Pancreas (tissue), 10 donors: ENCODE measurements around the gene UBE4A. TPM values are rescaled to one million over a fixed set of nuclear protein-coding genes. Genes with fewer than 3 reads are reported as not detected.

Source experiments
- ATAC-seq, 4 donors: fragments of 200-7000 bp; cut with Tn5 transposase; one replicate each; pipeline versions ENCODE4 v1.8.0 to v1.9.1; 2020; ENCODE audit warnings: mild to moderate bottlenecking in 4 of 4, moderate library complexity in 4 of 4
- DNase-seq, 6 donors: peaks; one replicate each; pipeline ENCODE4 v3.0.0-alpha.2; 2020
- FAIRE-seq: peaks from 2 replicates; lab custom pipeline; 2012; peaks lifted over from hg19 to GRCh38; lab: Jason Lieb, UNC
- H3K27ac ChIP-seq, 4 donors: fragments of 200-600 bp; sonication (generic); 1 replicate in 3 of 4; 2 replicates in 1 of 4; pipeline versions ENCODE4 v1.5.0 to v1.8.0; 2020
- H3K27me3 ChIP-seq, 4 donors: fragments of 200-600 bp; one replicate each; pipeline ENCODE4 v1.8.0; 2021
- H3K36me3 ChIP-seq, 3 donors: fragments of 200-600 bp; sonication (generic) in 1 of 3; one replicate each; pipeline versions ENCODE4 v1.5.0 to v1.8.0; 2020 to 2021
- H3K4me1 ChIP-seq, 3 donors: fragments of 200-600 bp; one replicate each; pipeline ENCODE4 v1.8.0; 2021
- H3K4me3 ChIP-seq, 4 donors: fragments of 200-600 bp; sonication (generic) in 2 of 4; one replicate each; pipeline versions ENCODE4 v1.5.0 to v1.8.0; 2020 to 2021
- H3K9me3 ChIP-seq, 4 donors: fragments of 200-600 bp; one replicate each; pipeline ENCODE4 v1.8.0; 2021
- CTCF ChIP-seq, 4 donors: fragments of 200-600 bp; sonication (generic) in 3 of 4; IDR thresholded peaks; one replicate each; pipeline versions ENCODE4 v1.5.0 to v1.8.0; 2021; ENCODE audit warnings: antibody characterized with exemption in 4 of 4
- WGBS, 2 donors: extraction: QIAGEN DNeasy Blood & Tissue Kit; methylation state at CpG; one replicate each; pipeline ENCODE4 v1.1.7; 2013; 5-methylcytosine and 5-hydroxymethylcytosine counted together
- intact Hi-C, 3 donors: fragments of 100-400 bp; cut with DNase I; formaldehyde crosslinking; loops; one replicate each; pipeline versions ENCODE4 v1.11.1 to v1.14.2; 2022
- polyA plus RNA-seq, 2 donors: library from polyadenylated mRNA; stranded (reverse); fragments of 200-250 nt; gene quantifications; one replicate each; pipeline ENCODE4 v1.2.3, GENCODE V29; 2013
- total RNA-seq, 6 donors: library from RNA; stranded (reverse); fragmentation: NEBNext Ultra II Directional in 4 of 6; extraction: Animal tissue kit (Norgen Biotek cat#: 25700) in 4 of 6; gene quantifications; one replicate each; pipeline versions ENCODE4 v1.2.1 to v1.2.4, GENCODE V29; 2021 to 2023
- donor health status: healthy with polysubstance abuse.
- donor health status: DM: no; HTN: no; CAD: no; lungs with moderate emphysema.
- donor health status: DM: no; HTN: no; CAD: no.
- donor health status: control.
- donor health status: control.
- donor health status: Bipolar disorder and iron deficiency.
- donor health status: DM: yes; HTN: yes; CAD: no.
- donor health status: DM: no; HTN: no; CAD: no.
- donor health status: DM: no; HTN: no; CAD: no.
- donor health status: DM: yes; HTN: yes; CAD: no.

Gene UBE4A
- total and polyA plus RNA-seq, 8 donors, result 14.2 to 28.9 (median 21.0) TPM

- no peak for FAIRE-seq
- intact Hi-C loops, result no loop called here
- no peak for ATAC-seq
- no peak for TF ChIP-seq CTCF (IDR thresholded peaks at IDR 0.05)
- Histone ChIP-seq H3K27ac (no peak overlapping the region), H3K4me1 (no peaks in the 10 kb centered on the region), H3K36me3 (peaks cover 3 to 76% (median 25%) of the 10 kb centered on the region in 3 donors), H3K4me3 (no peak overlapping the region), H3K9me3 (no peaks in the 10 kb centered on the region), H3K27me3 (no peaks in the 10 kb centered on the region)
- DNase-seq, result no peak
Observed at GRCh38 chr11:118375978-118376377, 16.6 kb downstream of the UBE4A start.

- intact Hi-C loops, result no loop called here
- Histone ChIP-seq H3K27me3 (no peaks in the 10 kb centered on the region), H3K4me3 (no peak overlapping the region), H3K36me3 (peaks cover 3 to 76% (median 21%) of the 10 kb centered on the region in 3 donors), H3K9me3 (no peaks in the 10 kb centered on the region), H3K27ac (no peak overlapping the region), H3K4me1 (no peaks in the 10 kb centered on the region)
- ATAC-seq (no peak), FAIRE-seq (no peak), DNase-seq (no peak)
- TF ChIP-seq CTCF (IDR thresholded peaks at IDR 0.05), result no peak
- WGBS, 2 donors, result 85 to 93% methylated on average over 4 of the region's 4 CpGs
Observed at GRCh38 chr11:118379497-118379896, 20.1 kb downstream of the UBE4A start.

GRCh38 chr11:118380571-118380970 is 21.2 kb downstream of the UBE4A start:
- FAIRE-seq, result no peak
- no peak overlapping the region for H3K4me3 ChIP-seq
- no peaks in the 10 kb centered on the region for H3K9me3 ChIP-seq
- H3K4me1 ChIP-seq, result no peaks in the 10 kb centered on the region
- no peak for TF ChIP-seq CTCF (IDR thresholded peaks at IDR 0.05)
- no peak for DNase-seq
- peaks cover 3 to 79% (median 30%) of the 10 kb centered on the region in 3 donors for H3K36me3 ChIP-seq
- no peaks in the 10 kb centered on the region for H3K27me3 ChIP-seq
- intact Hi-C loops, result loop anchor here in 2 of 3 donors (10.0 kb wide), 1 partner anchor 124 kb away; no protein-coding TSS in a partner anchor
- ATAC-seq, result no peak
- H3K27ac ChIP-seq, result no peak overlapping the region

GRCh38 chr11:118382954-118383353 is 23.6 kb downstream of the UBE4A start:
- no peak for FAIRE-seq
- H3K4me3 ChIP-seq, result no peak overlapping the region
- WGBS, 2 donors, result 80% methylated on average over 3 of the region's 3 CpGs
- H3K36me3 ChIP-seq, result peaks cover 3 to 92% (median 49%) of the 10 kb centered on the region in 3 donors
- no peaks in the 10 kb centered on the region for H3K9me3 ChIP-seq
- ATAC-seq, result no peak
- H3K27ac ChIP-seq, result no peak overlapping the region
- H3K27me3 ChIP-seq, result no peaks in the 10 kb centered on the region
- TF ChIP-seq CTCF (IDR thresholded peaks at IDR 0.05), result no peak
- intact Hi-C loops, result loop anchor here in 2 of 3 donors (10.0 kb wide), 1 partner anchor 122 kb away; no protein-coding TSS in a partner anchor
- H3K4me1 ChIP-seq, result no peaks in the 10 kb centered on the region
- no peak for DNase-seq

GRCh38 chr11:118383657-118384056 is 24.3 kb downstream of the UBE4A start:
- no peak for FAIRE-seq
- Histone ChIP-seq H3K9me3 (no peaks in the 10 kb centered on the region), H3K4me1 (no peaks in the 10 kb centered on the region), H3K27ac (no peak overlapping the region), H3K4me3 (no peak overlapping the region), H3K27me3 (no peaks in the 10 kb centered on the region), H3K36me3 (peaks cover 3 to 95% (median 49%) of the 10 kb centered on the region in 3 donors)
- no peak for ATAC-seq
- intact Hi-C loops, result loop anchor here in 2 of 3 donors (10.0 kb wide), 1 partner anchor 121 kb away; no protein-coding TSS in a partner anchor
- no peak for DNase-seq
- TF ChIP-seq CTCF (IDR thresholded peaks at IDR 0.05), result no peak
- 93 to 96% methylated on average over 3 of the region's 3 CpGs for WGBS, 2 donors
